PC-3 (cell line): ENCODE data around the gene PCNA. TPM values are rescaled to one million over a fixed set of nuclear protein-coding genes. Genes with fewer than 3 reads are reported as not detected.
A peak's percentile ranks its signal among the peaks of the same experiment; 100 is the strongest.

Experiments
- ATAC-seq: fragments of 200-7000 bp; cut with Tn5 transposase; 2 replicates; pipeline ENCODE4 v1.9.1; 2020; ENCODE audit warnings: mild to moderate bottlenecking, moderate library complexity
- BruUV-seq: library from RNA; stranded (reverse); fragments of 400-500 nt; replicated peaks from 2 replicates; lab custom pipeline; 2021; lab: Mats Ljungman, UMichigan
- CTCF ChIA-PET: fragments of 300-600 bp; sonication (Branson Sonifier 250); formaldehyde crosslinking; loops from one replicate; lab custom pipeline; 2022; ENCODE audit warnings: antibody characterized with exemption; lab: Charles Lee
- POLR2A ChIA-PET: fragments of 300-600 bp; sonication (Branson Sonifier 250); formaldehyde crosslinking; loops from one replicate; lab custom pipeline; 2022; ENCODE audit warnings: antibody characterized with exemption; ENCODE audit not compliant: unreplicated experiment; lab: Charles Lee
- DNase-seq: peaks from one replicate; pipeline ENCODE4 v3.0.0-alpha.2; 2015
- H2AFZ ChIP-seq: fragments of 300-600 bp; sonication (generic); 2 replicates; pipeline ENCODE4 v1.6.0; 2016; ENCODE audit warnings: antibody characterized with exemption, low read length
- H3F3A ChIP-seq: fragments of 300-600 bp; sonication (generic); one replicate; pipeline ENCODE4 v1.6.0; 2017; ENCODE audit warnings: antibody characterized with exemption, low read length, control low read depth, mild to moderate bottlenecking; ENCODE audit not compliant: unreplicated experiment
- H3K27ac ChIP-seq: fragments of 300-600 bp; sonication (generic); 2 replicates; pipeline ENCODE4 v1.5.1; 2016; ENCODE audit warnings: mild to moderate bottlenecking, low read length
- H3K27me3 ChIP-seq: fragments of 300-600 bp; sonication (generic); 2 replicates; pipeline ENCODE4 v1.6.1; 2016; ENCODE audit warnings: low read length, mixed read lengths
- H3K36me3 ChIP-seq: fragments of 300-600 bp; sonication (generic); 2 replicates; pipeline ENCODE4 v1.6.1; 2016; ENCODE audit warnings: low read depth, mixed run types, low read length, mixed read lengths
- H3K4me1 ChIP-seq: fragments of 300-600 bp; sonication (generic); 2 replicates; pipeline ENCODE4 v1.5.1; 2016; ENCODE audit warnings: low read length; ENCODE audit not compliant: insufficient read depth
- H3K4me2 ChIP-seq: fragments of 300-600 bp; sonication (generic); 2 replicates; pipeline ENCODE4 v1.6.0; 2016; ENCODE audit warnings: low read length
- H3K4me3 ChIP-seq: fragments of 300-600 bp; sonication (generic); 2 replicates; pipeline ENCODE4 v1.5.1; 2016; ENCODE audit warnings: mild to moderate bottlenecking, low read length, mixed read lengths
- H3K79me2 ChIP-seq: fragments of 300-600 bp; sonication (generic); 2 replicates; pipeline ENCODE4 v1.6.1; 2017; ENCODE audit warnings: low read length, mixed read lengths
- H3K9ac ChIP-seq: fragments of 300-600 bp; sonication (generic); 2 replicates; pipeline ENCODE4 v1.6.0; 2016; ENCODE audit warnings: mild to moderate bottlenecking, low read length
- H3K9me2 ChIP-seq: fragments of 300-600 bp; sonication (generic); replicated peaks from 2 replicates; pipeline ENCODE4 v1.6.1; 2016; ENCODE audit warnings: mixed run types, low read length, mixed read lengths
- H3K9me3 ChIP-seq: fragments of 300-600 bp; sonication (generic); 2 replicates; pipeline ENCODE4 v1.6.1; 2016; ENCODE audit warnings: low read length, mixed read lengths
- H4K20me1 ChIP-seq: fragments of 300-600 bp; sonication (generic); 2 replicates; pipeline ENCODE4 v1.6.1; 2016; ENCODE audit warnings: low read length, mixed read lengths
- CTCF ChIP-seq: fragments of 300-600 bp; sonication (generic); conservative IDR thresholded peaks from 2 replicates; pipeline ENCODE4 v1.5.1; 2017; ENCODE audit warnings: antibody characterized with exemption, low read depth, mild to moderate bottlenecking, low read length
- EZH2 ChIP-seq: fragments of 300-600 bp; sonication (generic); IDR thresholded peaks from one replicate; pipeline ENCODE4 v1.6.1; 2017; ENCODE audit warnings: antibody characterized with exemption, mild to moderate bottlenecking, low read length; ENCODE audit not compliant: unreplicated experiment
- EZH2phosphoT487 ChIP-seq: fragments of 300-600 bp; sonication (generic); IDR thresholded peaks from 2 replicates; pipeline ENCODE4 v1.6.1; 2018; ENCODE audit warnings: mild to moderate bottlenecking, antibody characterized with exemption, low read length, borderline replicate concordance
- intact Hi-C: fragments of 100-400 bp; cut with micrococcal nuclease; formaldehyde crosslinking; loops from 2 replicates; pipeline ENCODE4 v1.9.0; 2023
- total RNA-seq: library from RNA; depleted of rRNA; stranded (reverse); fragments of >200 nt; gene quantifications from 2 replicates; pipeline ENCODE4 v1.2.3, GENCODE V29; 2014

The PCNA gene
- total RNA-seq, 1 experiment from 2014 or later = 286 TPM

GRCh38 chr20:5156675-5157448, 37.1 kb upstream of the PCNA start:
- Histone ChIP-seq H3K27ac (peak overlapping the region; percentile 60), H2AFZ (no peak overlapping the region), H3K4me2 (peak overlapping the region; percentile 61), H3K9me3 (no peaks in the 10 kb centered on the region), H3K9me2 (no peaks in the 10 kb centered on the region), H3K4me1 (peaks cover 60% of the 10 kb centered on the region), H3K4me3 (no peak overlapping the region), H4K20me1 (no peaks in the 10 kb centered on the region), H3K9ac (peak overlapping the region; percentile 36; the same call in 1 of the 2 replicates), H3K27me3 (no peaks in the 10 kb centered on the region), H3F3A (no peaks in the 10 kb centered on the region), H3K79me2 (peaks cover 80% of the 10 kb centered on the region), H3K36me3 (peaks cover 3% of the 10 kb centered on the region; the same call in 1 of the 2 replicates)
- CTCF ChIA-PET = interaction anchor here (1.1 kb wide), 1 partner anchor 31 kb away, joined by 4 read pairs; no protein-coding TSS in a partner anchor
- TF ChIP-seq EZH2phosphoT487 = no peak
- TF ChIP-seq CTCF = no peak
- TF ChIP-seq EZH2 = no peak
- ATAC-seq = peak; percentile 34; the same call in 1 of the 2 replicates
- no TSS peak for BruUV-seq
- intact Hi-C loops = no loop called here
- POLR2A ChIA-PET = interaction anchor here (0.7 kb wide), 1 partner anchor 13 kb away, joined by 3 read pairs; no protein-coding TSS in a partner anchor
- peak; percentile 68 for DNase-seq

GRCh38 chr20:5155404-5155803, 35.6 kb upstream of the PCNA start:
- Histone ChIP-seq H3K4me2 (no peak overlapping the region), H4K20me1 (no peaks in the 10 kb centered on the region), H3K27ac (peak overlapping the region; percentile 93; the same call in 1 of the 2 replicates), H3K4me1 (peaks cover 56% of the 10 kb centered on the region), H3K9me3 (no peaks in the 10 kb centered on the region), H3F3A (no peaks in the 10 kb centered on the region), H3K36me3 (peaks cover 3% of the 10 kb centered on the region; the same call in 1 of the 2 replicates), H2AFZ (no peak overlapping the region), H3K4me3 (no peak overlapping the region), H3K79me2 (peaks cover 79% of the 10 kb centered on the region), H3K27me3 (no peaks in the 10 kb centered on the region), H3K9ac (no peak overlapping the region), H3K9me2 (no peaks in the 10 kb centered on the region)
- TF ChIP-seq EZH2phosphoT487 = no peak
- no peak for TF ChIP-seq CTCF
- no peak for TF ChIP-seq EZH2
- ChIA-PET CTCF (no interaction called here), POLR2A (no interaction called here)
- BruUV-seq = no TSS peak
- DNase-seq = no peak
- intact Hi-C loops = loop anchor here (2.0 kb wide), 1 partner anchor 37 kb away; no protein-coding TSS in a partner anchor
- no peak for ATAC-seq

- H3K27me3 ChIP-seq = no peaks in the 10 kb centered on the region
- H3K79me2 ChIP-seq = peaks cover 79% of the 10 kb centered on the region
- POLR2A ChIA-PET = no interaction called here
- no peaks in the 10 kb centered on the region for H3K36me3 ChIP-seq
- intact Hi-C loops = loop anchor here (2.0 kb wide), 1 partner anchor 38 kb away; no protein-coding TSS in a partner anchor
- peaks cover 56% of the 10 kb centered on the region for H3K4me1 ChIP-seq
- TF ChIP-seq EZH2phosphoT487 (no peak), EZH2 (no peak), CTCF (no peak)
- H3F3A ChIP-seq = no peaks in the 10 kb centered on the region
- ATAC-seq (no peak), DNase-seq (no peak)
- no peaks in the 10 kb centered on the region for H4K20me1 ChIP-seq
- H2AFZ ChIP-seq = no peak overlapping the region; the same call in 1 of the 2 replicates
- H3K4me3 ChIP-seq = no peak overlapping the region
- H3K9me3 ChIP-seq = no peaks in the 10 kb centered on the region
- CTCF ChIA-PET = interaction anchor here (1.1 to 1.5 kb wide), 2 partner anchors 28 to 37 kb away, joined by 4 to 23 read pairs; partner anchors contain the start of gene CDS2
- H3K4me2 ChIP-seq = peak overlapping the region; percentile 56
- no peaks in the 10 kb centered on the region for H3K9me2 ChIP-seq
- peak overlapping the region; percentile 68 for H3K9ac ChIP-seq
- BruUV-seq = no TSS peak
- H3K27ac ChIP-seq = peak overlapping the region; percentile 93
Measured at GRCh38 chr20:5154543-5154925, 34.8 kb upstream of the PCNA start.
